ENCODE results near the gene ARHGAP28. TPM values are rescaled to one million over a fixed set of nuclear protein-coding genes. Genes with fewer than 3 reads are reported as not detected.
"Not testable (repeated sequence)": the region's sequence is repeated elsewhere in the genome, so short reads cannot be mapped to it uniquely, and the experiment has no call there.

The ARHGAP28 gene
- polyA plus RNA-seq, 4 donors = 58.7 to 70.9 (median 65.5) TPM

GRCh38 chr18:6920099-6920955 lies 190.8 kb downstream of the ARHGAP28 start:
- DNase-seq (ENCODE audit: low read depth in 4 of 4, low spot score in 2 of 4) = peak; percentile 13 to 59 (median 36)

GRCh38 chr18:6921571-6921970 lies 192.1 kb downstream of the ARHGAP28 start:
- no peak for DNase-seq (ENCODE audit: low read depth in 4 of 4, low spot score in 2 of 4)

- no peak for DNase-seq (ENCODE audit: low read depth in 4 of 4, low spot score in 2 of 4)
Measured at GRCh38 chr18:6923220-6923619, 193.7 kb downstream of the ARHGAP28 start.

GRCh38 chr18:6927153-6927552 lies 197.6 kb downstream of the ARHGAP28 start:
- no peak for DNase-seq (ENCODE audit: low read depth in 4 of 4, low spot score in 2 of 4)

- DNase-seq (ENCODE audit: low read depth in 4 of 4, low spot score in 2 of 4) = no peak
Measured at GRCh38 chr18:6928359-6928758, 198.8 kb downstream of the ARHGAP28 start.

GRCh38 chr18:6929370-6930102 lies 200.0 kb downstream of the ARHGAP28 start:
- no peak for DNase-seq (ENCODE audit: low read depth in 4 of 4, low spot score in 2 of 4)

GRCh38 chr18:6934859-6935258 lies 205.3 kb downstream of the ARHGAP28 start:
- DNase-seq (ENCODE audit: low read depth in 4 of 4, low spot score in 2 of 4) = no peak

- no peak for DNase-seq (ENCODE audit: low read depth in 4 of 4, low spot score in 2 of 4)
Measured at GRCh38 chr18:6938003-6938402, 208.5 kb downstream of the ARHGAP28 start.

GRCh38 chr18:6938403-6938802 lies 208.9 kb downstream of the ARHGAP28 start:
- DNase-seq (ENCODE audit: low read depth in 4 of 4, low spot score in 2 of 4) = not testable (repeated sequence)

- DNase-seq (ENCODE audit: low read depth in 4 of 4, low spot score in 2 of 4) = no peak
Measured at GRCh38 chr18:6939972-6940371, 210.5 kb downstream of the ARHGAP28 start.

- no peak for DNase-seq (ENCODE audit: low read depth in 4 of 4, low spot score in 2 of 4)
Measured at GRCh38 chr18:6940451-6940850, 210.9 kb downstream of the ARHGAP28 start.

GRCh38 chr18:6941996-6942395 lies 212.5 kb downstream of the ARHGAP28 start:
- DNase-seq (ENCODE audit: low read depth in 4 of 4, low spot score in 2 of 4) = no peak

- no peak for DNase-seq (ENCODE audit: low read depth in 4 of 4, low spot score in 2 of 4)
Measured at GRCh38 chr18:6942742-6943141, 213.2 kb downstream of the ARHGAP28 start.

GRCh38 chr18:6943143-6943542 lies 213.6 kb downstream of the ARHGAP28 start:
- DNase-seq (ENCODE audit: low read depth in 4 of 4, low spot score in 2 of 4) = no peak

- DNase-seq (ENCODE audit: low read depth in 4 of 4, low spot score in 2 of 4) = no peak
Measured at GRCh38 chr18:6947338-6948030, 218.0 kb downstream of the ARHGAP28 start.

- no peak for DNase-seq (ENCODE audit: low read depth in 4 of 4, low spot score in 2 of 4)
Measured at GRCh38 chr18:6948281-6949055, 219.0 kb downstream of the ARHGAP28 start.

GRCh38 chr18:6949800-6950586 lies 220.5 kb downstream of the ARHGAP28 start:
- DNase-seq (ENCODE audit: low read depth in 4 of 4, low spot score in 2 of 4) = no peak

- DNase-seq (ENCODE audit: low read depth in 4 of 4, low spot score in 2 of 4) = no peak
Measured at GRCh38 chr18:6950641-6951040, 221.1 kb downstream of the ARHGAP28 start.

- DNase-seq (ENCODE audit: low read depth in 4 of 4, low spot score in 2 of 4) = no peak
Measured at GRCh38 chr18:6951336-6952090, 222.0 kb downstream of the ARHGAP28 start.
